ENCODE results near the gene AMOT.

Gene AMOT

DNA sequence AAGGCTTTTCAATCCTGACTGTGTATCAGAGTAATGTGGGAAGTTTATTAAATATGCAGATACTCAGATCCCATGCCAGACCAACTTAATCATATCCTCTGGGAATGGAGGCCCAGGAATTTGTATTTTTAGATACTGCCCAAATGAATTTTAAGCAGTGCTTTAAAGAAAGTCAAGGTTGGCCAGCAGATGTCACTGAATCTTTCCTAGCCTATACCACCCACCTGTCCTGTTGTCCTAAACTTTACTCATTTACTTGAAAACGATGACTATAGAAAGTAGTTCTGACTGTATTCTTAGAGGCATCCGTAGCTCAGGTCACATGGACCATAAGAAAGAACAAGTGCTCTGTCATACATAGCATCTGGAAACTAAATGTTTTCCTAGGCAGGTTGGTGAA, 79.9 kb downstream of the AMOT start:
- in situ Hi-C loops (cut with HindIII; ENCODE audit: low pct_ligation_motif_present, low pct_unique_long_range_greater_than_20kb, low sequenced_read_pairs): no loop called here
- peak; percentile 2 for DNase-seq

DNA sequence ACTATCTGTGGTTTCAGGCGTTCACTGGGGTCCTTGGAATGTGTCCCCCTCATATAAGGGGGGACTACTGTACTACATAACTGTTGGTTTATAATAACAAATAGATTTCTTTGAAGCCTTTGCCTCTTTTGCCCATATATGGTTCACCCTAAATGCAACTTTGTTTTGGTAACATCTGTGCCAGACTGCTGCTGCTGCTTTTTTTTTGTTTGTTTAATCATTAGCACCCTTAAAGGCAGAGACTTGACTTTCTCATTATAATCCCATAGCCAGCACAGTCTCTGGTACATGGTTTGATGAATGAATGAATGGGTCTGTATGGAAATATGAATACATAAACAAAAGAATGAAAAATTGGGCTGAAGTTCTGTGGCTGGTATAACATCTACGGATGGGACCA, 80.7 kb downstream of the AMOT start:
- in situ Hi-C loops (cut with HindIII; ENCODE audit: low pct_ligation_motif_present, low pct_unique_long_range_greater_than_20kb, low sequenced_read_pairs): no loop called here
- peak; percentile 12 for DNase-seq

DNA sequence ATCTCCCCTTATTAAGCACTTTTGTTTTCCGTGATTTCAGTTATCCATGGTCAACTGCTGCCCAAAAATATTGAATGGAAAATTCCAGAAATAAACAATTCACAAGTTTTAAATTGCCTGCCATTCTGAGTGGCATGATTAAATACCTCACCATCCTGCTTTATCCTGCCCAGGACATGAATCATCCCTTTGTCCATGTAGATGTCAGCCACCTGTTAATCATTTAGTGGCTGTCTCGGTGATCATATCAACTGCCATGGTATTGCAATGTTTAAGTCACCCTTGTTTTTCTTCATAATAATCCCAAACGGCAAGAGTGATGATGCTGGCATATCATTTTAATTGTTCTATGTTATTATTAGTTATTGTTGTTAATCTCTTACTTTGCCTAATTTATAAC, 81.1 kb downstream of the AMOT start:
- in situ Hi-C loops (cut with HindIII; ENCODE audit: low pct_ligation_motif_present, low pct_unique_long_range_greater_than_20kb, low sequenced_read_pairs): no loop called here
- DNase-seq: peak; percentile 61

GRCh38 chrX:112757946-112758345, 82.7 kb downstream of the AMOT start:
- DNase-seq: no peak
- in situ Hi-C loops (cut with HindIII; ENCODE audit: low pct_ligation_motif_present, low pct_unique_long_range_greater_than_20kb, low sequenced_read_pairs): no loop called here

- in situ Hi-C loops (cut with HindIII; ENCODE audit: low pct_ligation_motif_present, low pct_unique_long_range_greater_than_20kb, low sequenced_read_pairs): no loop called here
- no peak for DNase-seq
Observed at GRCh38 chrX:112753116-112753515, 87.5 kb downstream of the AMOT start.

- in situ Hi-C loops (cut with HindIII; ENCODE audit: low pct_ligation_motif_present, low pct_unique_long_range_greater_than_20kb, low sequenced_read_pairs): no loop called here
- DNase-seq: no peak
Observed at GRCh38 chrX:112751076-112751475, 89.6 kb downstream of the AMOT start.

- DNase-seq: no peak
- in situ Hi-C loops (cut with HindIII; ENCODE audit: low pct_ligation_motif_present, low pct_unique_long_range_greater_than_20kb, low sequenced_read_pairs): no loop called here
Observed at GRCh38 chrX:112746812-112747595, 93.6 kb downstream of the AMOT start.

GRCh38 chrX:112738347-112739033, 102.1 kb downstream of the AMOT start:
- in situ Hi-C loops (cut with HindIII; ENCODE audit: low pct_ligation_motif_present, low pct_unique_long_range_greater_than_20kb, low sequenced_read_pairs): no loop called here

GRCh38 chrX:112736310-112736709, 104.3 kb downstream of the AMOT start:
- no peak for DNase-seq
- in situ Hi-C loops (cut with HindIII; ENCODE audit: low pct_ligation_motif_present, low pct_unique_long_range_greater_than_20kb, low sequenced_read_pairs): no loop called here

More at GRCh38 chrX:112738347-112739033, 102.1 kb downstream of the AMOT start:
- DNase-seq: no peak

DNA sequence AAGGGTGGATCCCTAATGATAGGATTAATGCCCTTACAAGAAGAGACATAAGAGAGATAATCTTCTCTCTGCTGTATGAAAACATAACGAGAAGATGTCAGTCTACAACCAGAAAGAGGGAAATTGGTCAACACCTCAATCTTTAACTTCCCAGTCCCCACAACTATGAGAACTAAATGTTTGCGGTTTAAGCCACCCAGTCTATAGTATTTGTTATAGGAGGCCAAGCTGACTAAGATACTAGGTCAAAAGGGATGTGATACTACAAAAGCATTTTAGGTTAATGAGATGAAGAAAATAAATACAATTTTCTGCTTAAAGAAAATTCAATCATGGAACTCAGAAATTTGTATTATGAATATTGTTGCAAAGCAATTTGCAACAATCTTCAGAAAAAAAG, 105.5 kb downstream of the AMOT start:
- DNase-seq: no peak
- in situ Hi-C loops (cut with HindIII; ENCODE audit: low pct_ligation_motif_present, low pct_unique_long_range_greater_than_20kb, low sequenced_read_pairs): no loop called here

DNA sequence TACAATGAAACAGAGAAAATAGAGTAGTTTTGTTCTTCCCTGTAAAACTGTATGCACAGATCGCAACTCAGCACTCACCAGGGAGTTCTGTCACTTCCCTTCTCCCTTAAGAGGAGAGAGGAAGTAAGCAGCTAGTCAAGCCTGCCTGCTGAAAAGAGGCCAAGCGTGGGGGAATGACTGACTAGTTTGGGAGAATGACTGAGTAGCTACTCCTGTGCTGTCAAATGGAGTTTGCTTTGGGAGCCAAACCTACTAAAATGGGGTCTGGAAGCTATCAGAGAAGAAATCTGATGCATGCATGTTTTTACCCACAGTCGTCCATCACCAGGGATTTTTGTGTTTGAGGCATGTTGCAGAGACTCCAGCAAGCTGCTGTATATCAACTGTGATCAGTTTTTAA, 106.3 kb downstream of the AMOT start:
- in situ Hi-C loops (cut with HindIII; ENCODE audit: low pct_ligation_motif_present, low pct_unique_long_range_greater_than_20kb, low sequenced_read_pairs): no loop called here
- no peak for DNase-seq

- no peak for DNase-seq
- in situ Hi-C loops (cut with HindIII; ENCODE audit: low pct_ligation_motif_present, low pct_unique_long_range_greater_than_20kb, low sequenced_read_pairs): no loop called here
Observed at GRCh38 chrX:112731793-112732192, 108.8 kb downstream of the AMOT start.

All from ACHN (cell line).